ENCODE results near the gene EEF1AKMT4.
A peak's percentile ranks its signal among the peaks of the same experiment; 100 is the strongest.
"Not testable (repeated sequence)": the region's sequence is repeated elsewhere in the genome, so short reads cannot be mapped to it uniquely, and the experiment has no call there.

The EEF1AKMT4 gene

DNA sequence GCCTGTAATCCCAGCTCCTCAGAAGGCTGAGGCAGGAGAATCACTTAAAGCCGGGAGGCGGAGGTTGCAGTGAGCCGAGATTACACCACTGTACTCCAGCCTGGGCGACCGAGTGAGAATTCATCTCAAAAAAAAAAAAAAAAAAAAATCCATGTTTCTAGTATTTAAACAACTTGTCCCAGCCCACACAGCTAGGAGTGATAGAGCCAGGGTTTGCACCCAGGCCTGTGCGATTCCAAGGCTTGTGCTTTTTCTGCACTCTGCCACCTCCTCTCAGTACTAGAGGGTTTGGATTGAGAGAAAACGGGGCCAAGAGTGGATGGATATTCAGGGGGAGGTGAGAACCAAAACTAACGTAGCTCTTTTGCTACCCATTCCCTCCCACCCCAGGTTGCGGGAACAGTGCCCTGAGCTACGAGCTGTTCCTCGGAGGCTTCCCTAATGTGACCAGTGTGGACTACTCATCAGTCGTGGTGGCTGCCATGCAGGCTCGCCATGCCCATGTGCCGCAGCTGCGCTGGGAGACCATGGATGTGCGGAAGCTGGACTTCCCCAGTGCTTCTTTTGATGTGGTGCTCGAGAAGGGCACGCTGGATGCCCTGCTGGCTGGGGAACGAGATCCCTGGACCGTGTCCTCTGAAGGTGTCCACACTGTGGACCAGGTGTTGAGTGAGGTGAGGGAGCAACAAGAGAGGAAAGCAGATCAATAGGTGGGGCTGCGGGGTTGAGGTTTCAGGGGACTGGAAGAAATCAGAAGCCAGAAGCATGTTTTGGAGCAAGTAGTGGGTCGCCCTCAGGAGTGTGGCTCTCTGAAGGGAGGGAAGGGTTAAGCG, 7.8 kb downstream of the EEF1AKMT4 start:
- intact Hi-C loops (cut with DNase I) = loop anchor here (10.0 kb wide), 1 partner anchor 362 kb away; no protein-coding TSS in a partner anchor
- DNase-seq = peak in 4 of 10 donors; percentile 36 to 87 (median 63)

DNA sequence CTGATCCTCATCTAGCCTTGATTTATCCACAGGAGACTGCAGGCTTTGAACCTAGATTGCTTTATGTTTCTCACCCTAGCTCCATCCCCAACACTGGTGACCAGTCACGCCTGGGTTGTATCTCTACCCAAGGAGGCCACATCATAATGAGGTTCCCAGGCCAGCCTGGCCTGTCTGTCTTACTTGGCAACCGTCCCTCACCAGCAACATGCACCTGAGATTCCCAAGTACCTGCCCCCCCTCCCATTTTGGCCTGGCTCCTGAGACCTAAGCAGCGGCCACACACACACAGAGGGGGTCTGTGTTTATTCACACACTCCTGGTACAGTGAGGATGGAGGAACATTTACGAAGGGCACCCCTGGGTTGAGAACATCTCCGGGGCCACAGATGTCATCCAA, 9.5 kb downstream of the EEF1AKMT4 start:
- intact Hi-C loops (cut with DNase I) = loop anchor here (10.0 kb wide), 1 partner anchor 364 kb away; no protein-coding TSS in a partner anchor
- DNase-seq = no peak

DNA sequence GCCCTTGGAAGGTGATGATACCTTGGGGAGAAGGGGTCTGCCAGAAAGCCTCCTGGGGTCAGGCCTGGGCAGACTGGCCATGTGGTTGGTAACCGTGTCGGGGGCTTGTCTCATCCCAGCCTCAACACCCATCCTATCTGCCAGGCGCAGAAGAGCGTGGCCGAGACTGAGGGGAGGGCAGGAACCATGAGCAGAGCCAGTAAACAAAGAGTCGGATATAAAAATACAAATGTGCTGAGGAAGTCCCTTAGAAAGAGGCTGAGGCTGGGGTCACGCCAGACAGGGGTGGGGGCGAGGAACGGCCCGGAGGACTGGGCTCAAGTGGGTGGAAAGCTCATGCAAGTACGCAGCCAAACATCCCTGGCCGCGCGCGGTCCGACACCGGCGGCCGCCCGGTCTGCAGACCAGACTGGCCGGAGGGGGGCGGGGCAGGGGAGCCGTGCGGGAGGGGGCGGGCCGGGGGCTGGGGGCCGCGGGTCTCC, 10.0 kb downstream of the EEF1AKMT4 start:
- intact Hi-C loops (cut with DNase I) = loop anchor here (10.0 kb wide), 1 partner anchor 365 kb away; no protein-coding TSS in a partner anchor
- DNase-seq = no peak

DNA sequence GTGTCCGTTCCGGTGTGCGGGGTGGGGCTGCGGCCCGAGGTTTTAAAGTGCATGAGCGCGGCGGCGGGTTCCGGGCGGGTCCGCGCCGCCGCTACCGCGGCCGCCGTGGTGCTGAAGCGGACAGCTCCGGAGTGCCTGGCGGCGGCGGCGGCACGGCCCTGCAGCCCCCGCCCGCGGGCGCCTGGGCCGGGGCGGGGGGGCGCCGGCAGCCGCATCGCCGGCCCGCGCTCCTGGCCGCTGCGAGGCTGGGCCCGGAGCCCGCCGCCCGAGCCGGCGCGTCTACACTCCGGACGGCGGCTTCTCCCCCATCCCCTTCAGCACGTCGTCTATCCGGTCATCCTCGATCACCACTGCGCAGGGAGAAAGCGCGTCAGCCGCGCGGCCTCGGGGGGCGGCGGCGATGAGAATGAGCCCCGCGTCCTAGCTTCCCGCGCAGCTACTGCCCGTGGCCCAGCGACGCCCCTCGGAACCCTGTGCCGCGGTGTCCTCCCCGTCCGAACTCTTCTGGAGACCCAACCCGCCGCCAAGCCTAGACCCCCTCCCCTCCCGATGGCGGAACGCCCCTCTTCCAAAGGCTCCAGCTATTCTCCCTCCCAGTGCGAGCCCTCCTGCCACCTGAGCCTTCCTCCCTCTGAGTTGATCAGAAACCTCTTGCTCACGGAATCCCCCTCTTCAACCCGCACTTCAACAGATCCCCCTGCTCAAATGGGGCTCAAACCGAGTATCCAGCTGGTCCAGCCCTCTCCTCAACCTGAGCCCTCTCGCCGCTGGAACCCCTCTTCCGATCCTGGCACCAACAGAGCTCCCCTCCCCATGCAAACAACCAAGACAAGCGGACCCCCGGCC, 10.6 kb downstream of the EEF1AKMT4 start:
- intact Hi-C loops (cut with DNase I) = loop anchor here (10.0 kb wide), 1 partner anchor 365 kb away; no protein-coding TSS in a partner anchor
- DNase-seq = peak in 4 of 10 donors; percentile 31 to 90 (median 52)

DNA sequence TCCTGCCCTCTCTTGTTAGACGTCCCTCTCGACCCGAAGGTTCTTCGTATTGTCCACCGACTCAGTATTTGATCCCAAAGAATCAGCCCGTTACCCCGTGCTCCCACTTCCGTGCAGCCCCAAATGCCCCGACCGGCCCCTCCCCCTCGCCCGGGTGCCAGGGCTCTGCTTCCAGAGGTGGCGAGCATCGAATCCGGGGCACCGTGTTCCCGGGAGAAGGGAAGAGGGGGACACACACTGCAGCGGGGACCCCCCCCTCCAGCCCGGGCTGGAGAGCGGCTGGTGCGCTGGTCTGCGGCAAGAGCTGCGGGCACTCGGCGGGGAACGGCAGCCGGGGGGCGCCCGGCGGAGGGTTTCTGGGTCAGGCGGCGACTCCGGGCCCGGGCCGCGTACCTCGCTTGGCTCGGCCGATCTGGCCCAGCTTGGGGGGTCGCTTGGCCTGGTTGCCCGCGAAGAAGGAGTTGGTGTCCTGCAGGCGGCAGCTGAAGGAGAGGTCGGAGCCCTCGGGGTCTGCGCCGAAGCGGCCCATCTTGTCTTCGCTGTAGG, 11.3 kb downstream of the EEF1AKMT4 start:
- intact Hi-C loops (cut with DNase I) = no loop called here
- DNase-seq = peak in 1 of 10 donors; percentile 20

DNA sequence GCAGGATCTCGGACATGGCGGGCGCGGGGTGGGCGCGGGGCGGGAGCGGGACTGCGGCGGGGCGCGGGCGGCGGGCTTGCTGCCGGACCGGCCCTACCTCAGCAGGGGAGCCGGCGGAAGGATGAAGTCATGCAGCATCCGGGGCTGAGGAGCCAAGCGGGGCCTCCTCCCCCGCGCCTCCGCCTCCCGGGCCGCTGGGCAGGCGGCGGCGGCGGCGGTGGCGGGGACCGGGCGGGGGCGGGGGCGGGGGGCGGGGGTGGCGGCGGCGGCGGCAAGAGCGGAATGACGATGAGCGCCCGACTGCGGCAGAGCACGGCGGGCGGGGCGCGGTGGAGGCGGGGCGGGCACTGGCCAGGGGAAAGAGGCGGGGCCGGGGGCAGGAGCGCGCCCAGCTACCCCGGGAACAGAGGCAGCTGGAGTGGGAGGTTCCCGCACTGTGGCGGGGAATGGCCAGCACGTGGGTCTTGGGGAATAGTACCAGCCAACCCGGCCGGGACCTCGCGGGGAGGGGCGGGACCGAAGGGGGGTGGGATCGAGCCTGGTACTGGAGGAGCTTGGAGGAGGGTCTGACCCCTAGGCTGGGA, 11.9 kb downstream of the EEF1AKMT4 start, which contains the start of gene CAMK2N2:
TSS of gene CAMK2N2 (minus strand) at position 284 of the 584 bp plus-strand sequence. CDS start at position 16, 268 bp downstream.
- intact Hi-C loops (cut with DNase I) = no loop called here
- peak; percentile 42 to 95 (median 69) for DNase-seq

DNA sequence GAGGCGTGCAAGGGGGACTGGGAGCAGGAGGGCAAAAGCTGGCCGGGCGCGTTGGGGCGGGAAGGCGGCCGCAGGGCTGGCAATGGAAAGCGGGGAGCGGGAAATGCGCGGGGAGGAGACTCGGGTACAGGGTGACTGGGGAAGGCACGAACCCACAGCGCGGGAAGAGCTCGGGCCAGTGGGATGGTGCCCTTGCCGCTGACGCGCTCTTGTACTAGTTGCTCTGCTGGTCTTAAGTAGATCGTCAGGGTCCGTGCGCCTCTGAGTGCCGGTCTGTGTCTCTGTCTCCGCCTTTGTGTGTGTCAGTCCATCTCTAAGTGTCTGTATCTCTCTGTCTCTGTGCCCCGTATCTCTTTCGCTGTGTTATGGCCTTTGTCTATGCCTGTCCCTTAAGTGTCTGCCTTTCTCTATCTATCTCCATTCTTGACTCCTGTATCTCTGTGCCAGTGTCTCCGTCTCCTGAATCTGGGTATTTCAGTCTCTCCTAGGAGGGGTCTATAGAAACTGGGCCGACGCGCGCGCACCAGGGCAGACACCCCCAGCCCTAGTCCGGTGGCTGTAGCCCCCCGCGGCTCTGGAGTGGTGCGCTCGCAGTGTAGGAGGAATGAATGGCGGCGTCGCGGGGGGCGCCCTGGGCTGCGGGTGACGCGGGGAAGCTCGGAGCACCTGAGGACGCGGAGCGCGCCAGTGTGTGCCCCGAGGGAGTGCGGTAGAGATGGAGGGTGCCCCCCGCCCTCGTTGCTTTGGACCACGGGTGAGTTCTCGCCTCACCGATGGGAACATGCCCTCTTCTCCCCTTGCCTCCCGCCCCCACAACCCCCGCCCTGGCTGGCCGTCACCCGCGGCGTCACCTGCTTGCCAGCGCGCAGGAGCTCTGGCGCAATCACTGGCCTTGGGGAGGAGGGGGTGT, 12.6 kb downstream of the EEF1AKMT4 start:
- intact Hi-C loops (cut with DNase I) = no loop called here
- DNase-seq = peak in 2 of 10 donors; percentile 35 to 83

DNA sequence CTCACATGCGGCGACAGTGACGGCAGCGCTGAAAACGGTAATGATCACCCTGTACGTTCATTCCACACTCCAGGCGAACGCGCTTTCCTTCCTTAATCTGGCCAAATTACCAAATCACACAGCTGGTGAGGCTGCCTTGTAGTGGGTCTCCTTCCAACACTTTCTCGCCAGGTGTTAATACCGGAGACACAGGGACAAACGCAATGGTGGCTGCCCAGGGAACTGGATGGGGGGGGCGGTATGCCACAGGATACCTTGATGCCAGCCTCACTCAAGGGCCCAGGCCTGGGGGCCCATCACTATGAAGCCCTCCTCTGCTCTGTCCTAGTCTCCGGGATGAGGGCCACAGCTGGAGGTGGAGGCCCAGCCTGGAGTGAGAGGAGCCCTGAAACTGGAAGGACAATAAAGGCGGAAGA, 13.3 kb downstream of the EEF1AKMT4 start:
- intact Hi-C loops (cut with DNase I) = no loop called here
- no peak for DNase-seq

DNA sequence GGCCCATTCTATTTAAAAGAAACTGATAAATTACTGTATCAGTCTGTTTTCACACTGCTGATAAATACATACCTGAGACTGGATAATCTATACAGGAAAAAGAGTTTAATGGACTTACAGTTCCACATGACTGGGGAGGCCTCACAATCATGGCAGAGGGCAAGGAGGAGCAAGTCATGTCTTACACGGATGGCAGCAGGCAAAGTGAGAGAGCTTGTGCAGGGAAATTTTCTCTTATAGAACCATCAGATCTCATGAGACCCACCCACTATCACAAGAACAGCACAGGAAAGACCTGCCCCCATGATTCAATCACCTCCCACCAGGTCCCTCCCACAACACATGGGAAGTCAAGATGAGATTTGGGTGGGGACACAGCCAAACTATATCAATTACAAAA, 17.8 kb downstream of the EEF1AKMT4 start:
- DNase-seq; intact Hi-C loops (cut with DNase I): not testable (repeated sequence)

DNA sequence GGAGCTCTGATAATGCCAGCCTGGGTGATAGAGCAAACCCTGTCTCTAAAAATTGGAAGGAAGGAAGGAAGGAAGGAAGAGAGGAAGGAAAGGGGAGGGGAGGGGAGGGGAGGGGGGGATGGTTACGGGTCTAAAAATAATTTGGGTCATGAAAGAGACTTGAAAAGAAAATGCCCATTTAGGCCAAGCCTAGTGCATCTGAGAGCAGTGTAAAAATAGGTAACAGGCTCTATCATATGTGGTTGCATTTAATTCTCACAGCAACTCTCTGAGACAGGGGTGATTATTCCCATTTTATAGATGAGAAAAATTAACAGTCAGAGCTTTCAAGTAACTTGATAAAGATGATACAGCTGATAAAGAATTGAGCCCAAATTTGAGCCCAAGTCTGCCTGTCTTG, 22.8 kb downstream of the EEF1AKMT4 start:
- no peak for DNase-seq
- intact Hi-C loops (cut with DNase I) = no loop called here

DNA sequence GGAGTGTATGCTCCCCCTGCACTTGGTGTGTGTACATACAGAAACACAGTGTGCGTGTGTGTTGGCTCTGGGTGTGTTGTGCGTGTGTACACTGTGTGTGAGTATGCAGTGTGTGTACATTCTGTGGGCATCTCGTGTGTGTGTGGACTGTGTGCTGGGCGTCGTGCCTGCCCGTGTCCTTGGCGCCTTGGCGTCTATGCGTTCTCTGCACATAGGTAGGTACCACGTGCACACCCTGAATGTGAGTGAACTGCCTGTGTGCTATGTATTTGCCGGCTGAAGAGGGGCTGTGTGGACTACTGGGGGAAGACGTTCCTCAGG, 25.9 kb downstream of the EEF1AKMT4 start:
- peak in 1 of 10 donors; percentile 72 for DNase-seq
- intact Hi-C loops (cut with DNase I) = no loop called here

DNA sequence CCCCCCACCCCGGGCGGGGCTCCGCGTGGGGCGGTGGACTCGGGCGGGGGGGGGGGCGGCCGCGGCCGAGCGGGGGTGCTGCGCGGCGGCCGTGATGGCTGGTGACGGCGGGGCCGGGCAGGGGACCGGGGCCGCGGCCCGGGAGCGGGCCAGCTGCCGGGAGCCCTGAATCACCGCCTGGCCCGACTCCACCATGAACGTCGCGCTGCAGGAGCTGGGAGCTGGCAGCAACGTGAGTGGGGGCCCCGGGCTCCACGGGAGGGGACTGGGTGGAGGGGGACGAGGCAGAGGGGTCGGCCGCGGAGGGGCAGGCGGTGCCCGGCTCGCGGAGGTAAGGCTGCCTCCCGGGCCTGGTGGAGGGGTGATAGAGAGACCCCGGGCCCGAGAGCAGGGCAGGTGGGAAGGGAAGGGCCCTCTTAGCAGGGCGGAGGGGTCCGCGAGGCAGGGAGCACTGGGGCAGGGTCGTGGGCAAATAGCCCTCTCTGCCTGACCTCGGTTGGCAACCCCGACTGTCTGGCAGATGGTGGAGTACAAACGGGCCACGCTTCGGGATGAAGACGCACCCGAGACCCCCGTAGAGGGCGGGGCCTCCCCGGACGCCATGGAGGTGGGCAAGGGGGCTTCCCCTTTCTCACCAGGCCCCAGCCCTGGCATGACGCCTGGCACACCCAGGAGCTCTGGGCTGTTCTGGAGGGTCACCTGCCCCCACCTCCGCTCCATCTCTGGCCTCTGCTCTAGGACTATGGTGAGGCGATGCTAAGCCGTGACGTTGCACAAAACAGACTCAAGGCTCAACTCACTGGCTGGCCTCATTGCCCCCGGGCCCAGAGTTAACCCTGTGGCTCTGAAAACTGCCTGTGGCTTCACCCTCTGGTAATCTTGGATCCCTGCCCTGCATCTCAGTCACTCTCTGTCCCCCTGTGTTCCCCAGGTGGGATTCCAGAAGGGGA, 26.8 kb downstream of the EEF1AKMT4 start, which contains the start of gene ECE2:
TSS of gene ECE2 (plus strand) at position 62 of the 950 bp plus-strand sequence. CDS start at position 194, 132 bp downstream.
- peak in 1 of 10 donors; percentile 84 for DNase-seq
- intact Hi-C loops (cut with DNase I) = no loop called here

DNA sequence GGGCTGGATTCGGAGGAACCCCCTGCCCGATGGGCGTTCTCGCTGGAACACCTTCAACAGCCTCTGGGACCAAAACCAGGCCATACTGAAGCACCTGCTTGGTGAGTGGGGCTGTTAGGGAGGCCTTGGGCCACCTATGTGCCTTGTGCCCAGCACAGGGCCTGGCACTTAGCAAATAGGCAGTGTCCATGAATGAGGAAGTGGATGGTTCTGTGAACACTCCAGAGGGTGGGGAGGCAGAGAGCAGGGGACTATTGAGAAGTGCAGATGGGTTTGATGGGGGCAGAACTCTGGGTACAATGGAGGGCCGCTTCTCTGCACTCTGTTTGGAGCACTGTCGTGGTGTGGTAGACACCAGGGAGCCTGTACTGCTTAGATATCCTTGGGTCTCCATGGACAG, 27.9 kb downstream of the EEF1AKMT4 start:
- no peak for DNase-seq
- intact Hi-C loops (cut with DNase I) = no loop called here

DNA sequence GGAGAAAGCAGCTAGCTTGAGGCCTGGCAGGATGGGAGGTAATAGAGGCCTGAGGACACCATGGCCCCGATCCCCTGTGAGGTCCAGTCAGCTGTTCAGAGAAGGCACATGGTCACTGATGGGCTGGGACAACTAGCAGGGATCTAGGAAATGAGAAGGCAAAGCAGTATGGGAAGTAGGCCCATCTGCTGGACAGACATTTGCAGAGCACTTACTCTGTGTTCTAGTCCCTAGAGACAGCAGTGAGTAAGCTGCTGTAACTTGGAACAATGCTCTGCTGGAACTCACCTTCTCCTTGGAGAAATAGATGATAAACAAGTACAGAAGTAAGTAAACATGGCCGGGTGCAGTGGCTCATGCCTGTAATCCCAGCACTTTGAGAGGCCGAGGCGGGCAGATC, 33.5 kb downstream of the EEF1AKMT4 start:
- intact Hi-C loops (cut with DNase I) = no loop called here
- peak in 2 of 10 donors; percentile 9 to 22 for DNase-seq

DNA sequence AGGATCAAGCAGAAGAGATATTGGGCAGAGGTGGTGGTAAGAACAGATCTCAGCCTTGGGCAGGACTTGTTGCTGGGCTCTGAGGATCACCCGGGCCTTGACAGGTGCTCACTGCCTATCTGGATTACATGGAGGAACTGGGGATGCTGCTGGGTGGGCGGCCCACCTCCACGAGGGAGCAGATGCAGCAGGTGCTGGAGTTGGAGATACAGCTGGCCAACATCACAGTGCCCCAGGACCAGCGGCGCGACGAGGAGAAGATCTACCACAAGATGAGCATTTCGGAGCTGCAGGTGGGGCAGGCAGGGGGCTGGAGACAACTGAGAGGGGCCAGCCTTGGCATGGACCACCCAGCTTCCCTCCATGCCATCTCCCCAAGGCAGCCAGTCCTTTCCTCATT, 34.2 kb downstream of the EEF1AKMT4 start:
- peak in 2 of 10 donors; percentile 46 to 52 for DNase-seq
- intact Hi-C loops (cut with DNase I) = no loop called here

DNA sequence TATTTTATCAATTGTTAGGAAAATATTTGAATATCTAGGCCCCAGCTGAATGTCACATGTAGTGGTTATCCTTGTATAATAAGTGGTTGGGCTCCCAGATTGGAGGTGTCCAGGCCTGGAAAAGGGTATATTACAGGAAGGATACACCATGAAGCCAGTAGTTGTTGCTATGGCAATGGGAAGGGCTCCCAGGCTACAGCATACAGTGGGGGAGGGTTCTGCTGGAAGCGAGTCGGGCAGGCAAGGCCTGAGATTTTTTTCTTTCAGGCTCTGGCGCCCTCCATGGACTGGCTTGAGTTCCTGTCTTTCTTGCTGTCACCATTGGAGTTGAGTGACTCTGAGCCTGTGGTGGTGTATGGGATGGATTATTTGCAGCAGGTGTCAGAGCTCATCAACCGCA, 35.2 kb downstream of the EEF1AKMT4 start:
- intact Hi-C loops (cut with DNase I) = loop anchor here (5.0 kb wide), 1 partner anchor 32 kb away; no protein-coding TSS in a partner anchor
- DNase-seq = peak; percentile 53 to 96 (median 76)

DNA sequence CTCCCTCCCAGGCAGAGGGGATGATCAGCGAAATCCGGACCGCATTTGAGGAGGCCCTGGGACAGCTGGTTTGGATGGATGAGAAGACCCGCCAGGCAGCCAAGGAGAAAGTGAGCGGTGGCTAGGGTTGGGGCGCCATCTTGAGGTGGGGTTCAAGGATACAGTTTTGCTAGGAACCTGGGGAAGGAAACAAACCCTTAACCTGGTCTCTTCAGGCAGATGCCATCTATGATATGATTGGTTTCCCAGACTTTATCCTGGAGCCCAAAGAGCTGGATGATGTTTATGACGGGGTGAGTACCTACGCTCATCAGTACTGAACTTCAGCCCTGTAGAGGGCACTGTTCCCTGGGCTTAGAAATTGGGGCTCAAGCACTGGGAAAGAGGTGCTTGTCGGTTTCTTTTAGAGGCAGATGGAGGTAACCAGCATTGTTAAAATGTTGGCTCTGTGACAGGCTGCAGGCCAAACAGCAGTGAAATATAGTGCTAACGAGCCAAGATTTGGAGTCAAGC, 40.0 kb downstream of the EEF1AKMT4 start:
- intact Hi-C loops (cut with DNase I) = loop anchor here (1.0 to 5.0 kb wide), 2 partner anchors 37 to 394 kb away; no protein-coding TSS in a partner anchor
- peak in 9 of 10 donors; percentile 26 to 93 (median 60) for DNase-seq
